Measurements from ENCODE around the gene HNRNPH3.

The HNRNPH3 gene

GRCh38 chr10:68290736-68291135 is 41.1 kb upstream of the HNRNPH3 start:
- Histone ChIP-seq H3F3A (ENCODE audit: control insufficient read depth, insufficient read depth) (no peaks in the 10 kb centered on the region), H3K27me3 (ENCODE audit: control insufficient read depth, low read length) (no peaks in the 10 kb centered on the region), H3K4me3 (ENCODE audit: low read length) (no peak overlapping the region), H3K9me2 (replicated peaks; ENCODE audit: control insufficient read depth, low read length) (no peaks in the 10 kb centered on the region), H3K4me2 (ENCODE audit: low read length) (no peak overlapping the region), H3K9me3 (ENCODE audit: control insufficient read depth, insufficient read depth, low read length) (no peaks in the 10 kb centered on the region), H4K20me1 (ENCODE audit: control insufficient read depth, insufficient read depth, low read depth, low read length) (no peaks in the 10 kb centered on the region), H3K27ac (ENCODE audit: low read depth, low read length) (no peak overlapping the region), H3K36me3 (ENCODE audit: control insufficient read depth, low read length) (no peaks in the 10 kb centered on the region), H3K79me2 (ENCODE audit: control insufficient read depth, low read length) (no peaks in the 10 kb centered on the region), H3K4me1 (ENCODE audit: control insufficient read depth, low read length) (peaks cover 14% of the 10 kb centered on the region)
- no peak for TF ChIP-seq EZH2phosphoT487 (IDR thresholded peaks at IDR 0.05; ENCODE audit: borderline replicate concordance, low read length)
- no peak for TF ChIP-seq CTCF (IDR thresholded peaks at IDR 0.05; ENCODE audit: low read depth, low read length, poor library complexity, severe bottlenecking)

GRCh38 chr10:68296843-68297663 is 34.8 kb upstream of the HNRNPH3 start:
- Histone ChIP-seq H3K9me2 (replicated peaks; ENCODE audit: control insufficient read depth, low read length) (no peaks in the 10 kb centered on the region), H4K20me1 (ENCODE audit: control insufficient read depth, insufficient read depth, low read depth, low read length) (no peaks in the 10 kb centered on the region), H3K9me3 (ENCODE audit: control insufficient read depth, insufficient read depth, low read length) (no peaks in the 10 kb centered on the region), H3K27ac (ENCODE audit: low read depth, low read length) (peak overlapping the region; percentile 60), H3F3A (ENCODE audit: control insufficient read depth, insufficient read depth) (peaks cover 13% of the 10 kb centered on the region), H3K36me3 (ENCODE audit: control insufficient read depth, low read length) (no peaks in the 10 kb centered on the region), H3K27me3 (ENCODE audit: control insufficient read depth, low read length) (no peaks in the 10 kb centered on the region), H3K4me1 (ENCODE audit: control insufficient read depth, low read length) (peaks cover 53% of the 10 kb centered on the region), H3K4me2 (ENCODE audit: low read length) (peak overlapping the region; percentile 68), H3K4me3 (ENCODE audit: low read length) (peak overlapping the region; percentile 47), H3K79me2 (ENCODE audit: control insufficient read depth, low read length) (no peaks in the 10 kb centered on the region)
- TF ChIP-seq EZH2phosphoT487 (IDR thresholded peaks at IDR 0.05; ENCODE audit: borderline replicate concordance, low read length) (no peak), CTCF (IDR thresholded peaks at IDR 0.05; ENCODE audit: low read depth, low read length, poor library complexity, severe bottlenecking) (no peak)

- no peaks in the 10 kb centered on the region for H3K79me2 ChIP-seq (ENCODE audit: control insufficient read depth, low read length)
- H3K9me3 ChIP-seq (ENCODE audit: control insufficient read depth, insufficient read depth, low read length), result no peaks in the 10 kb centered on the region
- peak overlapping the region; percentile 86 for H3K4me2 ChIP-seq (ENCODE audit: low read length)
- peaks cover 13% of the 10 kb centered on the region for H3F3A ChIP-seq (ENCODE audit: control insufficient read depth, insufficient read depth)
- no peaks in the 10 kb centered on the region for H3K27me3 ChIP-seq (ENCODE audit: control insufficient read depth, low read length)
- no peaks in the 10 kb centered on the region for H3K36me3 ChIP-seq (ENCODE audit: control insufficient read depth, low read length)
- TF ChIP-seq CTCF (IDR thresholded peaks at IDR 0.05; ENCODE audit: low read depth, low read length, poor library complexity, severe bottlenecking) (no peak), EZH2phosphoT487 (IDR thresholded peaks at IDR 0.05; ENCODE audit: borderline replicate concordance, low read length) (no peak)
- peak overlapping the region; percentile 91 for H3K27ac ChIP-seq (ENCODE audit: low read depth, low read length)
- no peaks in the 10 kb centered on the region for H3K9me2 ChIP-seq (replicated peaks; ENCODE audit: control insufficient read depth, low read length)
- H3K4me3 ChIP-seq (ENCODE audit: low read length), result peak overlapping the region; percentile 53
- H3K4me1 ChIP-seq (ENCODE audit: control insufficient read depth, low read length), result peaks cover 48% of the 10 kb centered on the region
- no peaks in the 10 kb centered on the region for H4K20me1 ChIP-seq (ENCODE audit: control insufficient read depth, insufficient read depth, low read depth, low read length)
Measured at GRCh38 chr10:68301301-68301700, 30.6 kb upstream of the HNRNPH3 start.
